GM18867 (cell line): Measurements from ENCODE around the gene SLC48A1.

ENCODE experiments used
- ATAC-seq: cut with Tn5 transposase; IDR thresholded peaks from one replicate; pipeline ENCODE4 v1.9.1; 2021; ENCODE audit warnings: mild to moderate bottlenecking, moderate library complexity; ENCODE audit not compliant: unreplicated experiment

Gene SLC48A1

DNA sequence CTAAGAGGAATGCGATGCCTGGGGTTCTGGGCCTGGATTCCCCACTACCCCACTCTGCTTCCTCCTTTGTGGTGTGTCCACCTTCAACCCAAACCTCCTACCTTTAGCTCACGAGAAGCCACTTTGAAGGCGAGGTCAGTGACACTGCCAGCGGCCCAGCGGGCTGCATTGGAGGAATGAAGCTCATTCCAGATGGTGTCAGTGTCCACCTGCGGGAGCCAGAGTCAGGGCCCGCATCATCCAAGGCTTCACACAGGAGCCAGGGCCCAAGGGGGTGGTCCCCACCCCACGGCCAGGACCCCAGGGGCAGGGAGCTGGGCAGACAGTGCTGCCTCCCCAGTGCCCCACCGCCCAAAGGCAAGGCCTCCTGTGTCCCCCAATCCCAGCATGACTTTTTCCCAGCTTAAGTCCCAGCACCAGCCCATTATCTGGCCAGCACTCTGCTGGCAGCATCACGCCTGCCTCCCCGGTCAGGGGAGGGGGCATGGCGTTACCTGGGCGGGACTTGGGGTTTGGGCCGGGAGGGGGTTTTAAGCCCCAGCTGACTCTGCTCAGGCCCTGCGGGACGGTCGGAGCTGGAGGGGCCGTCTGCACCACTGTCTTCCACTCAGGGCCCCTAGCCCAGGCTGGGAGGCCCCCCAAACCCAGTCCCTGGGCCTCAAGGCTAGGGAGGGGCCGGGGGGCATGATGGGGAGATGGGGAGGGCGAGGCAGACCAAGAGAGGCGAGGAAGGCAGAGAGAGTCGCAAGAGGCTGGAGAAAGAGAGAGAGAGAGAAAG, 16.9 kb downstream of the SLC48A1 start:
- no peak for ATAC-seq

DNA sequence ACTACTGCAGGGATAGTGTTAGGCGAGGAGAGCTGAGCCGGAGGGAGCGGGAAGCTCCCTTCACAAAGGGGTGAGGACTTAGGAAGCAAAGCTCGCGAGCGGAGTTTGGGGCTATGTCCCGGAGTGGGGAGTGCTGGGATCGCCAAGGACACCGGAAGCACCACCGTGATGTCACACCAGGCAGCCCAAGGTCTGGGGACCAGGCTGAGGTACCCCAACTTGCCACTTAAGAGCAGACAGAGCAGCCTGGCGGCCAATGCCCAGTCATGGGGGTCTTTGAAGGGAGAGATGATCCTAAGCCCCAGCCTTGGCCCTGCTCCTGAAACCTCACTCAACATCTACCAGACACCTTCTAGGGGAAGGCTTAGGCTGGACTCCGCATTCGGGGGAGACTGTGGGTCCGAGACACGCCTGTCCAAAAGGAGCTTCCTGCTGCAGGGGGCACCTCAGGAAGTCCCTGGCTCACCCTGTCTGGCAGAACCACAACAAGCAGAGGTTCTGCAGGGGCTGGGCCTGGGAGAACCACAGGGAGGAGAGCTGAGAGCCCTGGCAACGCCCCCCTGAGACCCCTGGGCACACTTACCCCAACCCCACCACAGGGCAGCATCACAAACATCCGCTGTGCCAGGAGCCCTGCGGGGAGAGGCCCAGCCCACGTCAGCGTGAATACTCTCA, 17.8 kb downstream of the SLC48A1 start:
- no peak for ATAC-seq

DNA sequence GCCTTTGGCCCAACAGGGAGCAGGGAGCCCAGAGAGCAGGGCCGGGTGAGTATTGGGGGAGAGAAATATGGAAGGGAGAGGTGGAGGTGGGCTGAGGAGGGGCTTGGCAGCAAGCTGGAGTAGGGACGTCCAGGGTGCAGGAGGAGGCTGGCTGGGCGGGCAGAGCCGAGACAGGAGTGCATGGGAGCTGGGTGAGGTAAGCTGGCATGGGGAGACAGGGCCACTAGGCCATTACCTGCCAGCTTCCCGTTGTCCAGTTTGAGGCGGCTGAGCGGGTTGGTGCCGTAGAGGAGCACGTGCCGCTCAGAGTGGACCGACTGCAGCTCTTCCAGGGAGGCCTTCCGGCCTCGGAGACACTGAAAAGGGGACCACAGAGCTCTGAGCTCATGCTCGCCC, 18.3 kb downstream of the SLC48A1 start:
- no peak for ATAC-seq

DNA sequence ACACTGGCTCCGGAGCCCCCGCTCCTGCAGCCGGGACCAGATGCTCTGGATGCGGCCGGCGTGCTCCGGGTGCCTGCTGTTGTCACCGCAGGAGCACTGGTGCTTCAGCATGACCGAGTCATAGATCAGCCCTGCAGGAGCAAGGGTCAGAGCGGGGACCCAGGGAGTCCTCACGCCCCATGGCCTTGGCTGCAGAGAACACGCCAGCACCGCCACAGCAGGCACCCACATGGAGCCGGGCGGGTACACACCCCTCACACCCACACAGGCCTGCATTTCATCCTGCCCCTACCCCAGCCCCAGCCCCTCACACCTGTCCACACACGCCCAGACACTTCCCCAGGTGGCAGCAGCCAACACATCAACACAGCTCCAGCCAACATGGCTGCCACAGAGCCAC, 18.8 kb downstream of the SLC48A1 start:
- ATAC-seq, result no peak

DNA sequence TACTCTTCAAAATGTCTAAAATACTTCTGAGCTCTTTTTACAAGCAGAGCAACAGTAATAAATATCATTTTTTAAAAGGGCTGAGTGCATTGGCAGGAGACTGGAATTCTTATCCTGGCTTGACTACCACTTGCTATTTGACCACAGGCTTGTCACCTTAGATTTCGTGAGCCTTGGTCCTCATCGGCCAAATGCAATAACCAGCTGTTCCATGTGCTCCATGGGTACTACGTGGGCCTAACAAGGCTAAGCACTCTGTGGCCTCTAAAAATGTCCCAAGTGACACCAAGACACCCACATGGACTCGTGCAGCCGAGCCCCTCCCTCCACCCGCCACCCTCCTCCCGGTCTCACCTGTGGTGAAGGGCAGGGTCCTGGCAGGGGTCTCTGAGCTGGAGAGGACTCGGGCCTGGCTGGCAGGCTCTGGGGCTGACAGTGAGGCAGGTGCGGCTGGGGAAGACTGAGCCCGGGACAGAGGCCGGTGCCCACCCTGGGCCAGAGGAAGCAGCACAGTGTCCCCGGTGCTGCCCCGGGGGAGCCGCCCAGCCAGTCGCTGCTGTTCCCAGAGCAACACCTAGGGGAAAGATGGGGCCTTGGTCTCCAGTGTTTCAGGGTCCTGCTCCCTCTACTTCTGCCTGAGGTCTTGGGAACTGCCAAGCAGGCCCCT, 20.1 kb downstream of the SLC48A1 start:
- no peak for ATAC-seq

DNA sequence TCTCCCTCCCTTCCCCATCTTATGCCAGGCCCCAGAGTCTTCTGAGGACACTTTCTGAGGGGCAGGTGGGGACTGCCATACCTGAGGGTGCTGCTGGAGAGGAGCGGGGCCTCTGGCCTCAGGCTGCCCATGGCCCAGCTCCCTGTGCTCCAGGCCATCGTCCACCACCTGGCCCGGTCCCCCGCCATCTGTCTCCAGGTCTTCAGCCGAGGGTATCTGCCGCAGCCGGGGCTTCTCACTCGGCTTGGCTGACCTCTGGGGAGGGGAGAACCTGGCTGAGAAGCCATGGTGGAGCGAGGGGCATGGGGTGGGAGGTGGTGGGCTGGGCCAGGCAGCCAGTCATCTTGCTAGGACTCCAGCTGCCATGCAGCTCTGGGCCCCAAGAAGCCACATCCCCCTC, 21.6 kb downstream of the SLC48A1 start:
- no peak for ATAC-seq

DNA sequence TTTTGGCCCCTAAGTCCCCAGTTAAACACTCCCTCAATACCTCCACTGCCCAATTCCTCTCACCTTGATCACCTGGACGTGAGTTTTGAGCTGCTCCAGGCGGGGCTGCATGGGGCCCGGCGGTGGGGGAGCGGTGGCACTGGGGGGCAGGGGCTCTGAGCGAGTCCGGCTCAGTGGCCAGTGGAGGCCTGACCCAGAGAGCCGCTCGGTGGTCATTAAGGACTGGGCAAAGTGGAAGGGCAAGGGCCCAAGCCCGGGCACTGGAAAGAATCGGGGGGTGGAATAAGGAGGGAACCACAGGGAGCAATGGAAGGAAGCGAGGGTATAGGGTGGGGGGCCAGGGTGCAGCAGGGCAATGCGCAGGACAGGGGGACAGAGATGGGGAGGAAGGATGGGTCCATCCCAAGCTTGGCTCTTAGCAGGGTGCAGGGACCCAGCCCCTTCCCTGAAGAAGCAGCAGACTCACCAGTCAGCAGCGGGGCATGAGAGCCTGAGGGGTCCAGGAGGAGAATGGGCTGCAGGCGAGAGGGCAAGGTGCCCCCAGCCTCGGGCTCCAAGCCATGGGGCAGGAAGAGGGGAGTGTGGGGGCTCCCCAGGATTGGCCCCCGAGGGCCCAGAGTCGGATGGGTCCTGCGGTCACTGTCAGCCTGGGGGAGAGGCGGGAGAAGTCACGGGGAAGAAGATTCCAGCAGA, 22.2 kb downstream of the SLC48A1 start:
- ATAC-seq, result no peak

DNA sequence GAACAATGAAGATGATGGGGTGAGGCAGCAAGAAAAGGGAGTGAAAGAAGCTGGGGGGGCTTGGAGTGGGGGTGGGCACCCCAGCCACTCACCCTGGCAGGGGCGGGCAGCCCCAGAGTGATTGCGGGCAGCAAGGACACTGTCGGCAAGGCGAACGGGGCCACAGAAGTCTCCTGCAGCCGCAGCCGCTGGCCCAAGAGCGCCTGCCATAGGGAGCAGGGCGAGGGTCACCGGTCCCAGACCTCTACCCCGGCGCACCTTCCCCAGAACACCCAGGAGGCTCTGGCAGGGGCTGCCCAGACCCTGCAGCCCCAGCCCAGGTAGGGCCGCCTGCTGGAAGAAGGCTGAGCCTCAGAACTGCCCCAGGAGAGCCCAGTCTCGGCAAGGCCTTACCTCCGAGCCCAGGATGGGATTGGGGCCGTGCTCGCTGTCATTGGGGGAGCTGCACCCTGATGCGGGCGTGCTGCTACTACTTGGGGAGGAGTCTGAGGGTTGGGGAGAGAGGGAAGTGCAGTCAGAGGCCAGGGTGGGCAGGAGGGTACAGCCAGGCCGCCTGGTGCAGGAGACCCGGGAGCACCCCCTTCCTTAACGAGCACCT, 22.9 kb downstream of the SLC48A1 start:
- ATAC-seq, result no peak

DNA sequence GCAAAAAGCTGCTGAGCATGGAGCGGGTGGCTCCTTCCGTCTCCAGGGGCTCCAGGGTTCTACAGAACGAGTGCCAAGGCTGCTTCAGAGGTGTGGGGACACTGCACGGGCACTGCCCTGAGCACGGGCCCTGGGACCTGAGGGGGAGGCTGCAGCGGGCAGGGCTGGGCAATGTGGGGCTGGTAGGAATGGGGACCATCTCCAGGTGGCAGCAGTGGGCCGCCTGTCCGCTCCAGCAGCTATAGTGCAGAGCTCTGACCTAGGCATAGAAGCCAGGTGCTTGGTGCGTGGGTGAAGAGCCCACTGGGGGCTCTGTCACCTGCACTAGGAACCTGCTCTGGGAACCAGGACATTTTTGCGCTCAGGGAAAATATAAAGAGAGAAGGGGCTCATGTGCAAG, 24.4 kb downstream of the SLC48A1 start:
- peak; percentile 76 for ATAC-seq

DNA sequence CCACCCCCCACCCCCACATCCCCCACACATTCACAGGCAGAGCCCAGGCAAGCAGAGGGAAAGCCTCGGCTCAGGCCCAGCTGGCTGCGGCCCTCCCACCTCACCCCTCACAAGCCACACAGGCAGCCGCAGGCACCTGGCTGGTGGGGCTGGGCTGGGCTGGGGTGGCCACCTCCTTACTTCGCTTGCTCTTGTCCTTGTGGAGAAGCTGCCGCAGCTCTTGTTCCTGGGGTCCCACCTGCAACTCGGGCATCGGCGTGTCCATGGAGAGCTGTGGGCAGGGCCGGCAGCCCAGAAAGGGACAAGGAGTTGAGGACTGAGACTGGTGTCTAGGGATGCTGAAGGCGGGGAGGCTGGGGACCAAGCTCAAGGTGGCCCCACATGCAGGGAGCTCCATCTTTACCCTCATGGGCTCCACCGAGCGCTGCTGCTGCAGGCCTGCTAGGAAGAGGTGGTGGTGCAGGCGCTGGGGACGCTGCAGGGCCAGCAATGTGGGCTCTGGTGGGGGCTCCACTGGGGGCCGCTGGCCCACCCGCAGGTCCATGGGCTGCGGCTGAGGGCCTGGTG, 25.4 kb downstream of the SLC48A1 start:
- no peak for ATAC-seq

DNA sequence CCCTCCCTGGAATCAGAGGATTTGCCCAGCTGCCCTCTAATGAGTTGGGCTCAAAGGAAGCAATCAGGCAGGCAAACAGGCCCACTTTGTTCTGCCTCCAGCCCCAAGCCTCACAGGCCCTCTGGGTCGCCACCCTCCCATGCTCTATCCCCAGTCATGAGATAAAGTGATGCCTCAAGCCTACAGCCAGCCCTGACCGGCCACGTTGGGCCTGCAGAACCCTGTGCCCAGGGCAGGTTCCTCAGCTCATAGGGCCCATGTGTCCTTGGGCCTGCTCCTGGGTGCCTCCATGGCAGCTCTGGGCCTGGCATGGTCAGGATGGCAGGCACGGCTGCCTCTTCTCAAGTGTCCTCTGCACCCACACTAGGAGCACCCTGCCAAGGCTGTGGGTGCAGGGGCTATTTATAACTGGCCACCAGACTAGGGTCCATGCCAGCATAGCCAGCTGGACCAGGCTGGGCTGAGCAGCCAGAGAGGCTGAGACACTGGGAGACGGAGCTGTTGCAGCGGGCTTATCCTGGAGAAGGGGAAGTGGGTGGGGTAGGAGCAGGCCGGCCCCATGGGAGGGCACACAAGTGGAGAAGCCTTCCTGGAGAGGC, 26.4 kb downstream of the SLC48A1 start:
- ATAC-seq, result no peak

DNA sequence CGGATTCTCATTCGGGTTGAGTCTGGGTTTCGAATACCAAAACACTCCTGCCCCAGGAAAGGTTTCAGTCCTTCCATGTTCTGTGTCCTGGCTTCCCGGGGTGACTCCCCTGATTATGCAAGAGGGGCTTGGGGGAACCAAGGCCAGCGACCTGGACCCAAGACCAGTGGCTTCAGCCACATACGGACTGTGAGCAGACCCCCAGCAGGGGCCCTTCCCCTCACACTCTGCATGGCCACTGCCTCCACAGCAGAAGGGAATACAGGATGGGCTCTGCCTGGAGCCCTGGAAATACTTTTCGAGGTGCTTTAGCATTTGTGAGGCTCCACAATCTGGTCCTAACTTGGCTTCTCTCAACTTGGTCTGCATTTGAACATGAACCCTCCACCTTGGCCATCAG, 27.5 kb downstream of the SLC48A1 start:
- ATAC-seq, result no peak

DNA sequence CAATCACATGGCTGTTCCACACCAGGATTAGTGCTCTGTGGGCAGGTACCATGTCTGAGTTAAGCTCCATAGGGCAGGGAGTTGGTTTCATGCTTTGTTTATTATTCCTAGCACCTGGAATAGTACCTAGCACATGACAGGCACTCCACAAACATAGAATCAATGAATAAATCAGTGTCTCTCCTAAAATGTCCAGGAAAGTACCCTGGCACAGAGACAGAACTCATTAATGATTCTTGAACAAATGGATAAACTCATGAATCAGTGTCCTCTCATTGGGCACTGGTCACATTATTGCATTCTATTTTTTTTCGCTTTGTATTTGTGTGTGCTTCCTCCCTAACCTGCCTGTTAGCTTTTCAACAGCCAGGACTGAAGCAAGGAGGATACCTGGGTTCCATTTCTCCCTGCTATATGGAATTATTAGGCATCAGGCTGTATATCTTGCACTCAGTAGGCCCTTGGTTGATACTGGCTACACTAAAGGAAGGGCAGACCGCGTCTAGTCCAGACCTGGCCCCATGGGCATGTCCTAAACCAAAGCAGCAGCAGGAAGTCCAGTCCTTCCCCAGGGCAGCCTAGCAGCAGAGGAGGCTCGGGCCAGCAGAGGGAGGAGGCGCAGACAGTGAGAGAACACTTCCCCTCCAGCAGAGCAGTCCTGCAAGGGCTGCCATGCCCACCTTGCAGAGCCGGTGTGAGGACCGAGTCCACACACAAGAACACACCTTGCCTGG, 28.3 kb downstream of the SLC48A1 start:
- ATAC-seq, result no peak

DNA sequence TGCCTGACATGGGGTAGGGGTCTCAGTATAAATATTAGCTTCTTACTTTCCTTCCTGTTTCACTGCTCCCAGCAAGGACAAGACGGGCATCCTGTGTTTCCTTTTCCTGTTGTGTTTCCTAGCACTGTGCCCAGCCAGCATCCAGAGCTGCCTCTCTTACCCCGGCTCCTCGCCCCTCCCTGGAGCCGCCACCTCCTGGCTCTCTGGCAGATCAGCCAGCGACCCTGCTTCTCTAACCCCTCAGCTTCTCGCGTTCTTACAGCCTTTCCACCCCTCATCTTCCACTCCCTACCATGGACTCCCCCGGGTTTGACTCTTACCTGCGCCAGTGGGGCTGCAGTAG, 28.8 kb downstream of the SLC48A1 start:
- no peak for ATAC-seq

DNA sequence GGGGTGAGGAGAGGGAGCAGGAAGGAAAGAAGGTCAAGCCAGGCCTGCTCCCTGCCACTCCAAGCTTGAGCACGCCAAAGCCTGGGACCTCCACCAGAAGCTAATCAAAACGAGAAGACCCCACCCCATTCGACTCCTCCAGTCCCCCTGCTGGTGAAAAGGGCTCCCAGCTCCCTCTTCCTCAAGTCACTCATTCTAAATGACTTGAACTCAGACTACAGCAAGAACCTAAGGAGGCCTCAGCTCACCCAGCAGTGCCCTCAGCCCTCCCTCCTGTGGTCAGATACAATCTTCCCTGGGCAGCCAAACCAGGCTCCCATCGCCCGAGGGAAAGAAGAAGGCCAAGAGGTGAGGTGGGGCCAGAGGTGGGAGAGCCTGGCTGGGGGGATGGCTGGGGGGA, 29.3 kb downstream of the SLC48A1 start:
- ATAC-seq, result no peak

DNA sequence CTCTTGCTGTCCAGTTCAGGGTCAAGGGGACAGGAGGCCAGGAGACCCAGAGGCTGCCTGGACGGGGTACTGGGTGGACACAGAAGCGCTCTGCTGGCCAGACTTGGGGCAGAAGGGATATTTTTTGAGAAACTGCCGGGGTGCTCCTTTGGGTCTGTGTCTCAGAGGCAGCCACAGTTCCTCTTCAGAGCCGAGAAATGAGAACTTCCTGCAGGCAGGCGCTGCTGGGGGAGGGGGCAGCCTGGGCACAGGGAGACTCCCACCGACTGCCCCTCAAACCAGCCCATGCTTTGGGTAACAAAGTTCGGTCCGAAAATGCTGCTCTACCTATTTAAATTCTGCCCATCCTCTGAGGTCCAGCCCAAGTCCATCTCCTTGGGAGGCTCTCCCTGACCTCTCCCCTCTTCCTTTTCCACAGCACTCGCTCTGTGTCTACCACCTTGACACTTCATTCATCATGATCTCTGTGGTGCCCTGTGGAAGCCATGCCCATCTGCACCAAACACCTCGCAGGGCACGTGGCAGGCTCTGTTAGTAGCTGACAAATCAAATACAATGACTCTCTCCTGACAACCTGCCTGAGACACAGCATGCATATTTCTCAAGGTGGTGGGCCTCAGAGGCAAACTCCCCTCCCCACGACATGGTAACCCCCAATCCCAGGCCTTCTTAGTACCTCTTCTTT, 30.3 kb downstream of the SLC48A1 start:
- no peak for ATAC-seq

DNA sequence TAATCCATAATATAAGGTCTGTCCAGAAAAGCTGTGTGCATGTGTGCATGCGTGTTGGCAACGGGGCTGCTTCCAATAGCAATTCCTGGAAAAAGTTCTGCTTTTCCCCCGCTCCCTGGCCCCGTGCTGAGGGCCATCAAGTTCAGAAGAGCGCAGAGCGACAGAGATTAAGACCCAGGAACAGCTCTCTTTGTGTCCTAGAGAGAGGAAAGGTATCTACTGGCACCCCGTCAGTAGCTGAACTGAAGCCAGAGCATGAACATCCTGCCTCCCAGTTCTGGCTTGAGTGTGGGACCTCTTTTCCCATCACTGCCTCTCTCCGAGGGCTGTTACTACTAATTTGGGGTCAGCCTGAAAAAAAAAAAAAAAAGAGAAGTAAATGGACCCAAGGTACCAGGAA, 31.1 kb downstream of the SLC48A1 start:
- no peak for ATAC-seq

DNA sequence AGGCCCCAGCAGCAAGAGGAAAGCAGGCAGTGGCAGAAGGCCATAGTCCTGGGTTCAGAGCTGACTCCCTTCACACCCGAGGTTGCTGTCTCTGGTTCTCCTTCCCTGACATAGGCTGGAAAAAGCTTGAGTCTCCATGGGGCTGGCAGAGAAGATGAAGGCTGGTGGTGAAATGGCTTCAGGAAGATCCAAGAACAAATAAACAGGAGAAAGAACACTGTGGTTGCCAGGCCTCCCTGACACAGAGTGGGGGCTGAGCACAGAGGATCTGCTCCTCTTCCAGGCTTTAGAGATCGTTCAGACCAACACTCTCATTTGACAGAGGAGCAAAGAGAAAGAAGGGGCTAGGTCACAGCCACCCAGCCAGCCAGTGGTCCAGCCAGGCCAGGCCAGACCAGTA, 32.4 kb downstream of the SLC48A1 start:
- ATAC-seq, result no peak

DNA sequence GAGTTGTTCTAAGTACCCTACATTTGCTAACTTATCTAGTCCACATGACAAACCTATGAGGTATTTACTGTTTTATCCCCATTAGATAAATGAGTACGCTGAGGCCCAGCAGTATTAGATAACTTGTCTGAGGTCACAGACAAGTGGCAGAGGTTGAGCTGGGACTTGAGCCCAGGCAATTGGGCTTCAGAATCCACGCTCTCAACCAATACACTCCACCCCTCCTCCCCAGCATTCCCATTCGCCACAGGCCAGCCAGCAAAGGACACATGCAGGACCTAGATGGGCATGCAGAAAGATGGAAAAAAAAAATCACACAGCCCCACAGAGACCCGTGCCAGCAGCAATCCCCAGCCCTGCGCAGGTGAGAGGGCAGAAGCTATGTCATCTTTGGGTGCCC, 34.3 kb downstream of the SLC48A1 start:
- no peak for ATAC-seq
